ENCODE measurements around the gene PRKCB.

- TF ChIP-seq CTCF (IDR thresholded peaks at IDR 0.05) (no peak), POLR2A (IDR thresholded peaks at IDR 0.05) (no peak), POLR2AphosphoS5 (IDR thresholded peaks at IDR 0.05) (no peak)
These were observed 379.2 kb downstream of the PRKCB start for GRCh38 chr16:24214992-24215391.
